ENCODE measurements around the gene GJD3. TPM values are rescaled to one million over a fixed set of nuclear protein-coding genes. Genes with fewer than 3 reads are reported as not detected.

GJD3 gene
- total and polyA plus RNA-seq, 7 experiments from 2014 or later, result 0.27 TPM; not detected in 6

- intact Hi-C loops (cut with micrococcal nuclease), result no loop called here
- Mint-ChIP-seq H3K4me1 (peaks cover 58 to 84% (median 77%) of the 10 kb centered on the region in 7 donors), H3K9me3 (no peaks in the 10 kb centered on the region), H3K27me3 (no peaks in the 10 kb centered on the region), H3K4me3 (no peak overlapping the region), H3K27ac (peak overlapping the region in 4 of 9 donors; percentile 13 to 84 (median 58)), H3K36me3 (peaks cover 0 to 54% (median 14%) of the 10 kb centered on the region in 5 donors)
- no peak for DNase-seq
- Histone ChIP-seq H3K4me1 (ENCODE audit: control insufficient read depth in 2 of 2, insufficient read depth in 2 of 2, low read length in 2 of 2) (peaks cover 36 to 46% of the 10 kb centered on the region in 2 donors), H3K9me3 (ENCODE audit: control insufficient read depth in 2 of 3, low read length in 3 of 3) (no peaks in the 10 kb centered on the region), H3K4me3 (ENCODE audit: low read length) (no peak overlapping the region), H3K27me3 (ENCODE audit: control insufficient read depth in 2 of 2, insufficient read depth in 2 of 2, low read length in 2 of 2) (no peaks in the 10 kb centered on the region), H3K27ac (ENCODE audit: low read depth, low read length) (no peak overlapping the region), H3K36me3 (ENCODE audit: control insufficient read depth in 2 of 3, insufficient read depth in 3 of 3, low read length in 3 of 3) (peaks cover 0 to 22% (median 6%) of the 10 kb centered on the region in 3 experiments)
- ChIA-PET CTCF (interaction anchor here (1.2 kb wide), 1 partner anchor 8 kb away, joined by 5 read pairs; no protein-coding TSS in a partner anchor), POLR2A (interaction anchor here (1.1 to 34.9 kb wide), 3 partner anchors 10 to 20 kb away, joined by 3 to 742 read pairs (median 6); partner anchors contain the start of gene RARA)
- no peak for ATAC-seq
Measured at GRCh38 chr17:40335620-40336019, 28.9 kb downstream of the GJD3 start.

- Mint-ChIP-seq H3K4me3 (peak overlapping the region in 8 of 10 donors; percentile 6 to 79 (median 50)), H3K27ac (peak overlapping the region in 8 of 9 donors; percentile 74 to 87 (median 83)), H3K27me3 (no peaks in the 10 kb centered on the region), H3K36me3 (peaks cover 0 to 43% (median 11%) of the 10 kb centered on the region in 5 donors), H3K4me1 (peaks cover 59 to 82% (median 75%) of the 10 kb centered on the region in 7 donors), H3K9me3 (no peaks in the 10 kb centered on the region)
- H3K27ac ChIP-seq (ENCODE audit: low read depth, low read length), result peak overlapping the region; percentile 37
- peaks cover 0 to 15% (median 0%) of the 10 kb centered on the region in 3 experiments for H3K36me3 ChIP-seq (ENCODE audit: control insufficient read depth in 2 of 3, insufficient read depth in 3 of 3, low read length in 3 of 3)
- ATAC-seq (peak; percentile 33), DNase-seq (no peak)
- intact Hi-C loops (cut with micrococcal nuclease), result loop anchor here in 1 of 2 donors (1.0 kb wide), 1 partner anchor 8 kb away; no protein-coding TSS in a partner anchor
- peaks cover 45 to 60% of the 10 kb centered on the region in 2 donors for H3K4me1 ChIP-seq (ENCODE audit: control insufficient read depth in 2 of 2, insufficient read depth in 2 of 2, low read length in 2 of 2)
- no peaks in the 10 kb centered on the region for H3K9me3 ChIP-seq (ENCODE audit: control insufficient read depth in 2 of 3, low read length in 3 of 3)
- H3K4me3 ChIP-seq (ENCODE audit: low read length), result no peak overlapping the region
- no peaks in the 10 kb centered on the region for H3K27me3 ChIP-seq (ENCODE audit: control insufficient read depth in 2 of 2, insufficient read depth in 2 of 2, low read length in 2 of 2)
- ChIA-PET CTCF (interaction anchor here (0.8 to 1.6 kb wide), 2 partner anchors 21 to 26 kb away, joined by 3 to 6 read pairs; no protein-coding TSS in a partner anchor), POLR2A (interaction anchor here (34.9 kb wide), 1 partner anchor 18 kb away, joined by 742 read pairs; the partner anchor contains the start of gene RARA)
Measured at GRCh38 chr17:40333781-40334448, 30.6 kb downstream of the GJD3 start.

GRCh38 chr17:40331743-40332641, 32.5 kb downstream of the GJD3 start:
- intact Hi-C loops (cut with micrococcal nuclease), result no loop called here
- Histone ChIP-seq H3K4me3 (ENCODE audit: low read length) (no peak overlapping the region), H3K36me3 (ENCODE audit: control insufficient read depth in 2 of 3, insufficient read depth in 3 of 3, low read length in 3 of 3) (peaks cover 0 to 15% (median 0%) of the 10 kb centered on the region in 3 experiments), H3K27me3 (ENCODE audit: control insufficient read depth in 2 of 2, insufficient read depth in 2 of 2, low read length in 2 of 2) (no peaks in the 10 kb centered on the region), H3K9me3 (ENCODE audit: control insufficient read depth in 2 of 3, low read length in 3 of 3) (no peaks in the 10 kb centered on the region), H3K4me1 (ENCODE audit: control insufficient read depth in 2 of 2, insufficient read depth in 2 of 2, low read length in 2 of 2) (peaks cover 56 to 72% of the 10 kb centered on the region in 2 donors), H3K27ac (ENCODE audit: low read depth, low read length) (peak overlapping the region; percentile 31)
- Mint-ChIP-seq H3K4me1 (peaks cover 65 to 85% (median 79%) of the 10 kb centered on the region in 7 donors), H3K36me3 (peaks cover 0 to 36% (median 11%) of the 10 kb centered on the region in 5 donors), H3K4me3 (peak overlapping the region in 9 of 10 donors; percentile 8 to 97 (median 63)), H3K27me3 (no peaks in the 10 kb centered on the region), H3K9me3 (no peaks in the 10 kb centered on the region), H3K27ac (peak overlapping the region; percentile 56 to 99 (median 85))
- CTCF ChIA-PET, result interaction anchor here (0.8 to 3.2 kb wide), 5 partner anchors 9 to 30 kb away, joined by 3 to 10 read pairs (median 4); no protein-coding TSS in a partner anchor
- peak; percentile 9 for ATAC-seq
- DNase-seq, result no peak
- POLR2A ChIA-PET, result interaction anchor here (0.6 to 34.9 kb wide), 6 partner anchors 8 to 406 kb away, joined by 3 to 742 read pairs (median 5); partner anchors contain the start of gene RARA

- ATAC-seq (no peak), DNase-seq (no peak)
- H3K27ac Mint-ChIP-seq, result peak overlapping the region; percentile 73 to 99 (median 88)
- peak overlapping the region; percentile 63 to 97 (median 75) for H3K4me3 Mint-ChIP-seq
- no peaks in the 10 kb centered on the region for H3K27me3 Mint-ChIP-seq
- H3K4me1 Mint-ChIP-seq, result peaks cover 73 to 92% (median 84%) of the 10 kb centered on the region in 7 donors
- POLR2A ChIA-PET, result interaction anchor here (0.6 to 34.9 kb wide), 7 partner anchors 10 to 405 kb away, joined by 3 to 742 read pairs (median 5); partner anchors contain the start of gene RARA
- Histone ChIP-seq H3K4me3 (ENCODE audit: low read length) (no peak overlapping the region), H3K4me1 (ENCODE audit: control insufficient read depth in 2 of 2, insufficient read depth in 2 of 2, low read length in 2 of 2) (peaks cover 66 to 82% of the 10 kb centered on the region in 2 donors), H3K9me3 (ENCODE audit: control insufficient read depth in 2 of 3, low read length in 3 of 3) (no peaks in the 10 kb centered on the region), H3K27me3 (ENCODE audit: control insufficient read depth in 2 of 2, insufficient read depth in 2 of 2, low read length in 2 of 2) (no peaks in the 10 kb centered on the region), H3K36me3 (ENCODE audit: control insufficient read depth in 2 of 3, insufficient read depth in 3 of 3, low read length in 3 of 3) (peaks cover 0 to 15% (median 0%) of the 10 kb centered on the region in 3 experiments), H3K27ac (ENCODE audit: low read depth, low read length) (peak overlapping the region; percentile 60)
- H3K36me3 Mint-ChIP-seq, result peaks cover 0 to 36% (median 11%) of the 10 kb centered on the region in 5 donors
- CTCF ChIA-PET, result interaction anchor here (0.6 to 3.2 kb wide), 7 partner anchors 10 to 633 kb away, joined by 3 to 10 read pairs (median 3); no protein-coding TSS in a partner anchor
- intact Hi-C loops (cut with micrococcal nuclease), result loop anchor here (1.0 kb wide), 1 partner anchor 10 kb away; no protein-coding TSS in a partner anchor
- no peaks in the 10 kb centered on the region for H3K9me3 Mint-ChIP-seq
Measured at GRCh38 chr17:40330850-40331470, 33.6 kb downstream of the GJD3 start.

GRCh38 chr17:40329839-40330794, 34.4 kb downstream of the GJD3 start:
- peak; percentile 40 for ATAC-seq
- peaks cover 0 to 36% (median 11%) of the 10 kb centered on the region in 5 donors for H3K36me3 Mint-ChIP-seq
- H3K4me3 Mint-ChIP-seq, result peak overlapping the region; percentile 54 to 97 (median 75)
- Histone ChIP-seq H3K36me3 (ENCODE audit: control insufficient read depth in 2 of 3, insufficient read depth in 3 of 3, low read length in 3 of 3) (peaks cover 0 to 15% (median 0%) of the 10 kb centered on the region in 3 experiments), H3K27ac (ENCODE audit: low read depth, low read length) (peak overlapping the region; percentile 60), H3K27me3 (ENCODE audit: control insufficient read depth in 2 of 2, insufficient read depth in 2 of 2, low read length in 2 of 2) (no peaks in the 10 kb centered on the region), H3K4me1 (ENCODE audit: control insufficient read depth in 2 of 2, insufficient read depth in 2 of 2, low read length in 2 of 2) (peaks cover 73 to 90% of the 10 kb centered on the region in 2 donors), H3K4me3 (ENCODE audit: low read length) (peak overlapping the region; percentile 25), H3K9me3 (ENCODE audit: control insufficient read depth in 2 of 3, low read length in 3 of 3) (no peaks in the 10 kb centered on the region)
- ChIA-PET CTCF (interaction anchor here (0.7 to 3.2 kb wide), 4 partner anchors 11 to 201 kb away, joined by 3 to 10 read pairs (median 6); no protein-coding TSS in a partner anchor), POLR2A (interaction anchor here (0.5 to 34.9 kb wide), 6 partner anchors 2 to 166 kb away, joined by 4 to 742 read pairs (median 10); partner anchors contain the start of gene RARA)
- H3K27me3 Mint-ChIP-seq, result no peaks in the 10 kb centered on the region
- intact Hi-C loops (cut with micrococcal nuclease), result loop anchor here (1.0 kb wide), 1 partner anchor 11 kb away; no protein-coding TSS in a partner anchor
- DNase-seq, result no peak
- H3K4me1 Mint-ChIP-seq, result peaks cover 79 to 97% (median 90%) of the 10 kb centered on the region in 7 donors
- no peaks in the 10 kb centered on the region for H3K9me3 Mint-ChIP-seq
- H3K27ac Mint-ChIP-seq, result peak overlapping the region; percentile 62 to 99 (median 88)

Measured in naive thymus-derived CD4-positive, alpha-beta T cell (primary cell).